ENCODE measurements around the gene STIM1.

- TF ChIP-seq CTCF (IDR thresholded peaks at IDR 0.05) = no peak
- TF ChIP-seq POLR2A (IDR thresholded peaks at IDR 0.05) = no peak
Observed at GRCh38 chr11:4140067-4140636, 284.7 kb downstream of the STIM1 start.
